Progenitor cell of endocrine pancreas (in vitro differentiated cells): ENCODE data around the gene DSCAML1. TPM values are rescaled to one million over a fixed set of nuclear protein-coding genes. Genes with fewer than 3 reads are reported as not detected.

Source experiments
- DNase-seq: peaks from one replicate; pipeline ENCODE4 v3.0.0; 2021; ENCODE audit warnings: low spot score; ENCODE audit not compliant: unreplicated experiment
- H3K27ac Mint-ChIP-seq: 2 replicates; pipeline ENCODE4 v1.8.0; 2021; ENCODE audit warnings: mild to moderate bottlenecking, moderate library complexity, mixed read lengths
- H3K27me3 Mint-ChIP-seq: 2 replicates; pipeline ENCODE4 v1.8.0; 2021; ENCODE audit warnings: mixed read lengths
- H3K36me3 Mint-ChIP-seq: 2 replicates; pipeline ENCODE4 v1.8.0; 2022; ENCODE audit warnings: mixed read lengths; ENCODE audit not compliant: insufficient read depth
- H3K4me1 Mint-ChIP-seq: 2 replicates; pipeline ENCODE4 v1.8.0; 2021; ENCODE audit warnings: low read depth, mixed read lengths
- H3K4me3 Mint-ChIP-seq: 2 replicates; pipeline ENCODE4 v1.8.0; 2021; ENCODE audit warnings: low read depth, mild to moderate bottlenecking, moderate library complexity, mixed read lengths
- H3K9me3 Mint-ChIP-seq: 2 replicates; pipeline ENCODE4 v1.8.0; 2021; ENCODE audit warnings: low read depth, mixed read lengths
- total RNA-seq: library from RNA; stranded (reverse); gene quantifications from 2 replicates; pipeline ENCODE4 v1.2.1, GENCODE V29; 2021
- TF ChIP-seq, protein P1 (sequence below): fragments of 200-600 bp; sonication (generic); IDR thresholded peaks from one replicate; pipeline ENCODE4 v1.5.0; 2021; ENCODE audit warnings: antibody characterized with exemption, mild to moderate bottlenecking; ENCODE audit not compliant: unreplicated experiment

DSCAML1 gene
- total RNA-seq, 1 donor from 2014 or later: 2.7 TPM

DNA sequence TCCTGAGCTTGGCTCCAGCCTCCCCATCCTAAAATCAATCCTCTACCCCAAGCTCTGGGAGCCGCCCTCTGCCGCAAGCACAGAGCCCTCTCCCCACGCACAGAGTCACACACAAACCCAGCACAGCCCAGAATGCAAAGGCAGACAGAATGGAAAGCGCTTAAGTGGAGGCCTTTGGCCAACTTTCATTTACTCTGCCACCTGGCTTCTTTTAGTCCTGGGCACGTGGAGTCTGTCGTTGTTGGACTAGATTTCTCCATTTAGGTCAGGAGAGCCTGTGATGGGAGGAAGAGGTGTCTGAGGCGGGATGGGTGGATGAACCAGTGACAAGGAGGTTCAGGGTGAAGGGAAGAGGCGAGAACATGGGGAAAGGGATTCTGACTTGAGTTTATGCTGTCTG is 191.7 kb downstream of the DSCAML1 start:
- no peak for DNase-seq
- Mint-ChIP-seq H3K4me3 (no peak overlapping the region), H3K9me3 (no peaks in the 10 kb centered on the region), H3K4me1 (peaks cover 13% of the 10 kb centered on the region), H3K27me3 (peaks cover 27% of the 10 kb centered on the region), H3K27ac (no peak overlapping the region), H3K36me3 (no peaks in the 10 kb centered on the region)
- TF ChIP-seq, protein P1, sequence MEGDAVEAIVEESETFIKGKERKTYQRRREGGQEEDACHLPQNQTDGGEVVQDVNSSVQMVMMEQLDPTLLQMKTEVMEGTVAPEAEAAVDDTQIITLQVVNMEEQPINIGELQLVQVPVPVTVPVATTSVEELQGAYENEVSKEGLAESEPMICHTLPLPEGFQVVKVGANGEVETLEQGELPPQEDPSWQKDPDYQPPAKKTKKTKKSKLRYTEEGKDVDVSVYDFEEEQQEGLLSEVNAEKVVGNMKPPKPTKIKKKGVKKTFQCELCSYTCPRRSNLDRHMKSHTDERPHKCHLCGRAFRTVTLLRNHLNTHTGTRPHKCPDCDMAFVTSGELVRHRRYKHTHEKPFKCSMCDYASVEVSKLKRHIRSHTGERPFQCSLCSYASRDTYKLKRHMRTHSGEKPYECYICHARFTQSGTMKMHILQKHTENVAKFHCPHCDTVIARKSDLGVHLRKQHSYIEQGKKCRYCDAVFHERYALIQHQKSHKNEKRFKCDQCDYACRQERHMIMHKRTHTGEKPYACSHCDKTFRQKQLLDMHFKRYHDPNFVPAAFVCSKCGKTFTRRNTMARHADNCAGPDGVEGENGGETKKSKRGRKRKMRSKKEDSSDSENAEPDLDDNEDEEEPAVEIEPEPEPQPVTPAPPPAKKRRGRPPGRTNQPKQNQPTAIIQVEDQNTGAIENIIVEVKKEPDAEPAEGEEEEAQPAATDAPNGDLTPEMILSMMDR: no peak

DNA sequence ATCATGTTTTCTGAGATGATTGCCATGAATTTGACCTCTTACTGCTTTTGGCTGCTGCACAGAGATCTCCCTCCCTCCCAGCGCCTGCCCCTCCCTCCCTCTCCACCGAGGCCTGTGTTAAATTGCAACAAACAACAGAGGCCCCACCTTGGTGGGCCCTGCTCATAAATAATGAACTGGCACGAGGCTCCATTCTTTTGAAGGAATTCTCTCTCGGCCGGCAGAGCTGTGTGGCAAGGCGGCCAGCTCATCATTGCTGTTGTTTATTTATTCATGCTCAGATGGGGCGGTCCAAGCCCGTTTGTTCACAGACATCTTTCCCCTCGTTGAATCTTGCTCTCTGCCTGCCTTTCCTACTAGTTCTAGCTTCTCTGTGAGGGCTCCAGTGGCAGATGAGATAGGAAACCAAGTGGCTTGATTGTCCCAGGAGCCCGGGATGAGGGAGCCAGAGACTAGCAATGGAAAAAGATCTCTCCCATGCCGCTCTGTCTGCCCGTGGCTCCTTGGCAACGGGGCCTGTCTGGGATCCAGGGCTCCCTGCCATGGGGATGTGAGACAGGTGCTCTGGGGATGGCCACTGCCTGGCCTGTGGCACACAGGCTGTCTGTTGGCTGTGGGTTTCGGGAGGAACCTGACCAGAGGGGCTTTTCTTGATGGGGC is 192.6 kb downstream of the DSCAML1 start:
- TF ChIP-seq, protein P1: no peak
- no peak for DNase-seq
- H3K9me3 Mint-ChIP-seq: no peaks in the 10 kb centered on the region
- peaks cover 34% of the 10 kb centered on the region for H3K27me3 Mint-ChIP-seq
- H3K27ac Mint-ChIP-seq: no peak overlapping the region
- no peak overlapping the region for H3K4me3 Mint-ChIP-seq
- no peaks in the 10 kb centered on the region for H3K36me3 Mint-ChIP-seq
- H3K4me1 Mint-ChIP-seq: peaks cover 10% of the 10 kb centered on the region

DNA sequence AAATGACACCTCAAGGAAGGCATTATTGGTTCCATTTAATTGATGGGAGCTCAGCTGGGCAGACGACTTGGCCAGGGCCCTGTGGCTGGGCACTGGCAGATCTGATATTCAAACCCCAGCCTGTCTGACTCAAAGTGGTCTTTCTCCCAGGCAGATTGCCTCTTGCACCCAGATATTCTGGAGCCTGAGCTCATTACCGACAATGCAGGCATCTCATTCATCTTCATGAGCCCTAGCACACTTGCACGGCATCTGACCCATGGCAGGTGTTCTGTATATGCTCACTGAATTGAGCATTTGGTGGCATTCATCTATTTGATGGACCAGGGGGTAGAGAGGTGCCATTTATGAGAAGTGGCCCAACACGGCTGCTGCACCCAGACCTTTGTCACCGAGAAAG is 193.1 kb downstream of the DSCAML1 start:
- H3K36me3 Mint-ChIP-seq: no peaks in the 10 kb centered on the region
- H3K4me1 Mint-ChIP-seq: peaks cover 10% of the 10 kb centered on the region
- no peak overlapping the region for H3K27ac Mint-ChIP-seq
- no peak for DNase-seq
- TF ChIP-seq, protein P1: no peak
- H3K4me3 Mint-ChIP-seq: no peak overlapping the region
- peaks cover 37% of the 10 kb centered on the region for H3K27me3 Mint-ChIP-seq
- no peaks in the 10 kb centered on the region for H3K9me3 Mint-ChIP-seq

DNA sequence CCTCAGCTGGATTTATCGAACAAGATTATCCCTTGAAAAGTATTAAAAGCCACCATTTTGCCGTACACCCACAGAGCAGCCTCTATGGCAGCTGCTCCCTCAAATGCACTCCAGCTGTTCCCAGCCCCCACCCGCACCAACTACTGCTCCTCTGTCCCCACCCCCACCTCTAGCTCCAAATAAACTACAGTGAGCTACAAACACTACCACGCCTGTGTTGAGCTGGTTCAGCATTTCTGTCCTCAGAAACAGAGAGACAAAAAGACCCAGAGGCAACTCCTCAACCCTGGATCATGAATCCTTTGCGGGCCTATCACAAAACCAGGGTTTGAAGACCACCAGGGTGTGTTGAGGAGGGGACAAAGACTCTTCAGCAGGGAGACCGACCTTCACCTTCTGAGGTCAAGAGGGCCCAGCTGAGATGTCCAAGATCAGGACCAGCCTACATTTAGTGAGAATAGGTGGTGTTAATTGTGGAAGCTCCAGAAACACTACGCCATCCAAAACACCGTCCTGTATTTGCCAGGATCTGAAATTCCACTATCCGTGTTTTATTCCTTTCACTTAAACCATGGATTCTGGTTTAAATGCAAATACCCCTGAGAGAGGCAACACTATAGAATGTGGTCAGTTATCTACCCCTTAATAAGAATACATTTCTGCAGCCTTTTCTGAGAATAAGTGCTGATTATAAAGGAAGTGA is 195.9 kb downstream of the DSCAML1 start:
- H3K27me3 Mint-ChIP-seq: peaks cover 36% of the 10 kb centered on the region
- no peaks in the 10 kb centered on the region for H3K36me3 Mint-ChIP-seq
- peaks cover 6% of the 10 kb centered on the region for H3K4me1 Mint-ChIP-seq
- DNase-seq: no peak
- no peak overlapping the region for H3K27ac Mint-ChIP-seq
- TF ChIP-seq, protein P1: no peak
- no peak overlapping the region for H3K4me3 Mint-ChIP-seq
- no peaks in the 10 kb centered on the region for H3K9me3 Mint-ChIP-seq

DNA sequence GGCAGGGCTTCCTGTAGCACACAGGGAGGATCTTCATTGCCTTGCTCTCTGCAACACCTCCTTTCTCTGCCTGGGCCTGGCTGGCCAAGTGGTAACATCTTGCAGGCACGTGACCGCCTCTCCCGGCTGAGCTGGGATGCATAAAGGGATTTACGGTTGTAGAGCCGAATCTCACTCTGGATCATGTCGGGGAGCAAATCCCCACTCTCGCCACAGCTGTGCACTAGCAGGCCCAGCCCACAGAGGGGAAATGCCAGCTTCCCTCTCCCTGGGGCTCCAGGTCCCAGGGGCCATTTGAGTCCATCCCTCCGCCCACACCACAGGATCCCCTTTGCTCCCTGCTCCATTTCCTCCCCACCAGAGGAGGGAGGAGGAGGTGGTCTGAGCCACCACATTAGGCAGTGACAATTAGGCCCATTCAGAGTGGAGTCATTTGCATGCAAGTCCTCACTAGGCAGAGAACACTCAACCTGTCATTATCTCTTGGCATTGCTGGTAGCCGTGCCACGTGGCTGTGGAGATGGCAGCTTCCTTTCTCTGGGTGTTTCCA is 196.7 kb downstream of the DSCAML1 start:
- DNase-seq: no peak
- no peaks in the 10 kb centered on the region for H3K9me3 Mint-ChIP-seq
- peaks cover 34% of the 10 kb centered on the region for H3K27me3 Mint-ChIP-seq
- TF ChIP-seq, protein P1: no peak
- no peak overlapping the region for H3K4me3 Mint-ChIP-seq
- peaks cover 2% of the 10 kb centered on the region for H3K4me1 Mint-ChIP-seq
- no peak overlapping the region for H3K27ac Mint-ChIP-seq
- no peaks in the 10 kb centered on the region for H3K36me3 Mint-ChIP-seq
